ENCODE data around the gene NIM1K. TPM values are rescaled to one million over a fixed set of nuclear protein-coding genes. Genes with fewer than 3 reads are reported as not detected.

The NIM1K gene
- total and polyA plus RNA-seq, 10 of the 15 experiments (the other 5 are each of a cell fraction or from before 2014, with no cell fraction given): 0.27 to 1.7 (median 0.66) TPM

DNA sequence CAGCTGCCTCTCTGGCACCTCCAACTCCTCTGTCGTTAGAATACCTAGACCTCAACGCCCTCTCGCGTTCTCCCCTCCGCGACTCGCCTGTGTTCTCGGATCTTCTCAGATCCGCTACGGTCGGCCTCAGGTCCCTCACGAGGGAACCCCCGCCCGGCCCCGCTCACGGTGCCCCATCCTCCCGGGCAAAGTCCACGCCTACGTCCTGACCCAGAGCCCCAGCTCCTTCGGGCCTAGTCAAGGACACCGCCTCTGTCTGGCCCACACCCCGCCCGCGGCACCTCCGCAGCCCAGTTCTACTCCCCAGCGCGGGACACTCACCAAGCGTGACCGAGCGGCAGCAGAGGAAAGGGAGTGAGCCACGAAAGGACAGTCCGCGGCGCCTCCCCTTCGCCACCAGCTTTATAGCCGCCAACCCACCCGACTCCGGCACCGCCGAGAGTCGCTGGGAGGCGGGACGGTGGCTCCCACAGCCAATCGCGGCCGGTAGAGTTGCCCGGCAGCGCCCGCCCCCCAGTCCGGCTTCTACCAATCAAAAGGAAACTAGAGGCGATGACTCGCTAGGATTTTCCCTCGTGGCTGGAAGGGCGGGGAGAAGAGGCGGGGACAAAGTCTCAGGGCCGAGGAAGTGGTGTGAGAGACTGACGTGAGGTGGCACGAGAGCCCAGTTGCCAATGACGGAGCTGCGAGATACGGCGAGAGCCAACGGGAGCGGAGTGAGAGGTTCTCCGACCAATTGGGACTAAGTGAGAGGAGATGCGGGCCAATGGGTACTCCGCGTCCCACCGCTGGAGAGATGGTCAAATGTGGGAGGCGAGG, 121.2 kb downstream of the NIM1K start, which contains the start of gene HMGCS1 (continued):
- TF ChIP-seq ZBTB4 (CRISPR knock-in tag; IDR thresholded peaks at IDR 0.05): no peak
- TF ChIP-seq CHD2 (IDR thresholded peaks at IDR 0.05; ENCODE audit: borderline replicate concordance, low read depth, low read length): peak; percentile 95
- TF ChIP-seq ELK1 (IDR thresholded peaks at IDR 0.05; ENCODE audit: low read depth, low read length): 0 out of 2 replicates have a peak, but pooled peaks have one; percentile 46
- peak; percentile 94 for TF ChIP-seq IRF3 (IDR thresholded peaks at IDR 0.05)
- no peak for TF ChIP-seq SIX5 (IDR thresholded peaks at IDR 0.05; ENCODE audit: low read depth, low read length, severe bottlenecking)
- TF ChIP-seq POLR2A (IDR thresholded peaks at IDR 0.05; ENCODE audit: low read depth, low read length): peak; percentile 99
- no peak for TF ChIP-seq TCF12 (IDR thresholded peaks at IDR 0.05; ENCODE audit: low read depth, low read length)
- TF ChIP-seq CHD4 (IDR thresholded peaks at IDR 0.05): no peak
- TF ChIP-seq MEF2A (IDR thresholded peaks at IDR 0.05; ENCODE audit: insufficient read depth, low read depth, low read length): no peak
- no peak for TF ChIP-seq YBX1 (IDR thresholded peaks at IDR 0.05)
- TF ChIP-seq HDAC2 (IDR thresholded peaks at IDR 0.05): no peak
- TF ChIP-seq CBFB (IDR thresholded peaks at IDR 0.05; ENCODE audit: low read depth): peak; percentile 86
- no peak for TF ChIP-seq ASH2L (IDR thresholded peaks at IDR 0.05; ENCODE audit: borderline replicate concordance, low read depth)
- TF ChIP-seq SMAD1 (IDR thresholded peaks at IDR 0.05; ENCODE audit: low read depth, partially characterized antibody): peak; percentile 55
- TF ChIP-seq RELB (IDR thresholded peaks at IDR 0.05; ENCODE audit: low read depth): peak; percentile 61; the same call in 1 of the 2 replicates
- peak; percentile 34; the same call in 1 of the 2 replicates for TF ChIP-seq HCFC1 (IDR thresholded peaks at IDR 0.05; ENCODE audit: low read length)
- TF ChIP-seq ESRRA (IDR thresholded peaks at IDR 0.05; ENCODE audit: low read length): peak; percentile 79; the same call in 1 of the 2 replicates
- 0 out of 2 replicates have a peak, but pooled peaks have one; percentile 38 for TF ChIP-seq SMARCA5 (IDR thresholded peaks at IDR 0.05)
- TF ChIP-seq, protein P1, sequence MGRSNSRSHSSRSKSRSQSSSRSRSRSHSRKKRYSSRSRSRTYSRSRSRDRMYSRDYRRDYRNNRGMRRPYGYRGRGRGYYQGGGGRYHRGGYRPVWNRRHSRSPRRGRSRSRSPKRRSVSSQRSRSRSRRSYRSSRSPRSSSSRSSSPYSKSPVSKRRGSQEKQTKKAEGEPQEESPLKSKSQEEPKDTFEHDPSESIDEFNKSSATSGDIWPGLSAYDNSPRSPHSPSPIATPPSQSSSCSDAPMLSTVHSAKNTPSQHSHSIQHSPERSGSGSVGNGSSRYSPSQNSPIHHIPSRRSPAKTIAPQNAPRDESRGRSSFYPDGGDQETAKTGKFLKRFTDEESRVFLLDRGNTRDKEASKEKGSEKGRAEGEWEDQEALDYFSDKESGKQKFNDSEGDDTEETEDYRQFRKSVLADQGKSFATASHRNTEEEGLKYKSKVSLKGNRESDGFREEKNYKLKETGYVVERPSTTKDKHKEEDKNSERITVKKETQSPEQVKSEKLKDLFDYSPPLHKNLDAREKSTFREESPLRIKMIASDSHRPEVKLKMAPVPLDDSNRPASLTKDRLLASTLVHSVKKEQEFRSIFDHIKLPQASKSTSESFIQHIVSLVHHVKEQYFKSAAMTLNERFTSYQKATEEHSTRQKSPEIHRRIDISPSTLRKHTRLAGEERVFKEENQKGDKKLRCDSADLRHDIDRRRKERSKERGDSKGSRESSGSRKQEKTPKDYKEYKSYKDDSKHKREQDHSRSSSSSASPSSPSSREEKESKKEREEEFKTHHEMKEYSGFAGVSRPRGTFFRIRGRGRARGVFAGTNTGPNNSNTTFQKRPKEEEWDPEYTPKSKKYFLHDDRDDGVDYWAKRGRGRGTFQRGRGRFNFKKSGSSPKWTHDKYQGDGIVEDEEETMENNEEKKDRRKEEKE (IDR thresholded peaks at IDR 0.05): no peak
- TF ChIP-seq SP1 (IDR thresholded peaks at IDR 0.05; ENCODE audit: low read depth, low read length): peak; percentile 99
- no peak for TF ChIP-seq ZNF384 (IDR thresholded peaks at IDR 0.05; ENCODE audit: borderline replicate concordance, low read depth, low read length)
